ENCODE measurements around the gene LYZ.

GRCh38 chr12:69359531-69360347 is 11.6 kb downstream of the LYZ start, which contains the start of gene YEATS4:
- TF ChIP-seq CTCF (conservative IDR thresholded peaks at IDR 0.05 in 1 of 2, IDR thresholded peaks at IDR 0.05 in 1 of 2; ENCODE audit: extremely low read depth in 1 of 2, insufficient read depth in 1 of 2, low read depth in 1 of 2, low read length in 2 of 2) = no peak
- no peak for TF ChIP-seq EZH2 (IDR thresholded peaks at IDR 0.05; ENCODE audit: borderline replicate concordance, low read length)
